Esophagus muscularis mucosa (tissue), 3 donors: Measurements from ENCODE around the gene SPAG17.

Experiments
- CTCF ChIP-seq, 3 experiments: fragments of 200-600 bp in 2 of 3; fragments of 450-650 bp in 1 of 3; sonication (generic) in 2 of 3; IDR thresholded peaks; one replicate each; pipeline ENCODE4 v1.5.1; 2017 to 2019; ENCODE audit warnings: antibody characterized with exemption in 3 of 3, mild to moderate bottlenecking in 2 of 3, moderate library complexity in 1 of 3
- POLR2A ChIP-seq: fragments of 450-650 bp; IDR thresholded peaks from one replicate; pipeline ENCODE4 v1.6.1; 2017; ENCODE audit warnings: antibody characterized with exemption, moderate library complexity, mild to moderate bottlenecking, low read depth
- POLR2AphosphoS5 ChIP-seq, 2 donors: sonication (generic); formaldehyde crosslinking; IDR thresholded peaks; one replicate each; pipeline ENCODE4 v1.6.1; 2017; ENCODE audit warnings: antibody characterized with exemption in 2 of 2

GRCh38 chr1:118082984-118083383 lies 102.0 kb downstream of the SPAG17 start:
- no peak for TF ChIP-seq CTCF (IDR thresholded peaks at IDR 0.05)
- no peak for TF ChIP-seq POLR2AphosphoS5 (IDR thresholded peaks at IDR 0.05)
- no peak for TF ChIP-seq POLR2A
